ENCODE results near the gene MAEA. TPM values are rescaled to one million over a fixed set of nuclear protein-coding genes. Genes with fewer than 3 reads are reported as not detected.

Gene MAEA
- total and polyA plus RNA-seq, 2 experiments from 2014 or later = 66.6 to 73.2 TPM

- H3K36me3 ChIP-seq (replicated peaks; ENCODE audit: insufficient read depth, low read depth) = no peaks in the 10 kb centered on the region
- H3K4me1 ChIP-seq (ENCODE audit: insufficient read depth) = no peaks in the 10 kb centered on the region
- H3K27ac ChIP-seq = no peak overlapping the region
- TF ChIP-seq CTCF (IDR thresholded peaks at IDR 0.05; ENCODE audit: poor library complexity) (no peak), EZH2phosphoT487 (IDR thresholded peaks at IDR 0.05; ENCODE audit: low read depth, severe bottlenecking, unreplicated experiment) (no peak), EZH2 (IDR thresholded peaks at IDR 0.05; ENCODE audit: borderline replicate concordance) (no peak)
- no peaks in the 10 kb centered on the region for H3K9me3 ChIP-seq (ENCODE audit: low read depth)
- DNase-seq (ENCODE audit: low spot score) = no peak
- no peak overlapping the region for H3K4me3 ChIP-seq
- H3K9me2 ChIP-seq (replicated peaks; ENCODE audit: insufficient read depth) = no peaks in the 10 kb centered on the region
- H3K27me3 ChIP-seq = no peaks in the 10 kb centered on the region
- 95% methylated on average over 29 of the region's 32 CpGs for WGBS (ENCODE audit: low lambda C conversion rate, missing lambda C conversion rate)
- no peaks in the 10 kb centered on the region for H4K20me1 ChIP-seq (ENCODE audit: insufficient read depth, poor library complexity, severe bottlenecking)
- no peak overlapping the region for H2AFZ ChIP-seq
- H3K79me2 ChIP-seq = no peaks in the 10 kb centered on the region
- H3K4me2 ChIP-seq = no peak overlapping the region
Measured at GRCh38 chr4:1376841-1377605, 87.3 kb downstream of the MAEA start.

- no peak overlapping the region for H2AFZ ChIP-seq
- no peaks in the 10 kb centered on the region for H3K27me3 ChIP-seq
- no peak overlapping the region for H3K4me3 ChIP-seq
- H3K4me2 ChIP-seq = no peak overlapping the region
- no peaks in the 10 kb centered on the region for H3K9me3 ChIP-seq (ENCODE audit: low read depth)
- WGBS (ENCODE audit: low lambda C conversion rate, missing lambda C conversion rate) = 92% methylated on average over 19 of the region's 19 CpGs
- TF ChIP-seq EZH2 (IDR thresholded peaks at IDR 0.05; ENCODE audit: borderline replicate concordance) (no peak), EZH2phosphoT487 (IDR thresholded peaks at IDR 0.05; ENCODE audit: low read depth, severe bottlenecking, unreplicated experiment) (no peak), CTCF (IDR thresholded peaks at IDR 0.05; ENCODE audit: poor library complexity) (no peak)
- DNase-seq (ENCODE audit: low spot score) = no peak
- H3K27ac ChIP-seq = no peak overlapping the region
- H3K4me1 ChIP-seq (ENCODE audit: insufficient read depth) = no peaks in the 10 kb centered on the region
- H4K20me1 ChIP-seq (ENCODE audit: insufficient read depth, poor library complexity, severe bottlenecking) = no peaks in the 10 kb centered on the region
- H3K36me3 ChIP-seq (replicated peaks; ENCODE audit: insufficient read depth, low read depth) = no peaks in the 10 kb centered on the region
- no peaks in the 10 kb centered on the region for H3K9me2 ChIP-seq (replicated peaks; ENCODE audit: insufficient read depth)
- no peaks in the 10 kb centered on the region for H3K79me2 ChIP-seq
Measured at GRCh38 chr4:1377606-1378261, 88.0 kb downstream of the MAEA start.

- Histone ChIP-seq H3K27ac (no peak overlapping the region), H3K4me1 (ENCODE audit: insufficient read depth) (no peaks in the 10 kb centered on the region), H3K9me3 (ENCODE audit: low read depth) (no peaks in the 10 kb centered on the region), H3K4me2 (no peak overlapping the region), H3K79me2 (no peaks in the 10 kb centered on the region), H3K4me3 (no peak overlapping the region), H3K27me3 (no peaks in the 10 kb centered on the region), H3K9me2 (replicated peaks; ENCODE audit: insufficient read depth) (no peaks in the 10 kb centered on the region), H4K20me1 (ENCODE audit: insufficient read depth, poor library complexity, severe bottlenecking) (no peaks in the 10 kb centered on the region), H3K36me3 (replicated peaks; ENCODE audit: insufficient read depth, low read depth) (no peaks in the 10 kb centered on the region), H2AFZ (no peak overlapping the region)
- TF ChIP-seq EZH2phosphoT487 (IDR thresholded peaks at IDR 0.05; ENCODE audit: low read depth, severe bottlenecking, unreplicated experiment) = no peak
- no peak for TF ChIP-seq CTCF (IDR thresholded peaks at IDR 0.05; ENCODE audit: poor library complexity)
- no peak for TF ChIP-seq EZH2 (IDR thresholded peaks at IDR 0.05; ENCODE audit: borderline replicate concordance)
- DNase-seq (ENCODE audit: low spot score) = no peak
- WGBS (ENCODE audit: low lambda C conversion rate, missing lambda C conversion rate) = 95% methylated on average over 27 of the region's 30 CpGs
Measured at GRCh38 chr4:1378559-1379231, 89.0 kb downstream of the MAEA start.
